NCI-H2196 (cell line): ENCODE results near the gene PEAR1.

ENCODE experiments used
- DNase-seq: peaks from one replicate; lab custom pipeline; 2025; ENCODE audit not compliant: unreplicated experiment; lab: John Stamatoyannopoulos, UW

PEAR1 gene

GRCh38 chr1:156893048-156893953 is at the start of gene PEAR1:
TSS of gene PEAR1 (plus strand) at chr1:156893718. CDS start at chr1:156903927, 10,209 bp downstream.
- no peak for DNase-seq

- no peak for DNase-seq
These were observed 49.4 kb upstream of the PEAR1 start for GRCh38 chr1:156844102-156844501.

GRCh38 chr1:156844638-156845037 is 48.9 kb upstream of the PEAR1 start:
- DNase-seq = no peak

- no peak for DNase-seq
These were observed 48.2 kb upstream of the PEAR1 start for GRCh38 chr1:156845055-156845952.

GRCh38 chr1:156845953-156846545 is 47.5 kb upstream of the PEAR1 start:
- DNase-seq = no peak

- no peak for DNase-seq
These were observed 46.9 kb upstream of the PEAR1 start for GRCh38 chr1:156846643-156847042.

GRCh38 chr1:156847591-156848460 is 45.7 kb upstream of the PEAR1 start:
- no peak for DNase-seq

- DNase-seq = no peak
These were observed 44.9 kb upstream of the PEAR1 start for GRCh38 chr1:156848461-156849150.

- DNase-seq = no peak
These were observed 44.4 kb upstream of the PEAR1 start for GRCh38 chr1:156849151-156849496.

GRCh38 chr1:156851779-156852417 is 41.6 kb upstream of the PEAR1 start:
- peak; percentile 76 for DNase-seq

- peak; percentile 97 for DNase-seq
These were observed 41.1 kb upstream of the PEAR1 start for GRCh38 chr1:156852418-156852874.

GRCh38 chr1:156853761-156854160 is 39.8 kb upstream of the PEAR1 start:
- DNase-seq = no peak

GRCh38 chr1:156854634-156855033 is 38.9 kb upstream of the PEAR1 start:
- no peak for DNase-seq

GRCh38 chr1:156856282-156856785 is 37.2 kb upstream of the PEAR1 start:
- DNase-seq = no peak

- no peak for DNase-seq
These were observed 36.0 kb upstream of the PEAR1 start for GRCh38 chr1:156857532-156857931.

- DNase-seq = no peak
These were observed 35.0 kb upstream of the PEAR1 start for GRCh38 chr1:156858555-156858956.

GRCh38 chr1:156858959-156859522 is 34.5 kb upstream of the PEAR1 start, which contains the start of gene INSRR:
TSS of gene INSRR (minus strand) at chr1:156859117. CDS start at chr1:156858621, 496 bp downstream.
- no peak for DNase-seq

- DNase-seq = no peak
These were observed 33.9 kb upstream of the PEAR1 start for GRCh38 chr1:156859523-156860112.
